Thoracic aorta (tissue), 2 donors: ENCODE measurements around the gene DRD2. TPM values are rescaled to one million over a fixed set of nuclear protein-coding genes. Genes with fewer than 3 reads are reported as not detected.

Experiments used
- ATAC-seq: fragments of 150-250 bp; one replicate; pipeline ENCODE4 v1.8.0; 2017; ENCODE audit warnings: low read depth; ENCODE audit not compliant: insufficient number of reproducible peaks, low FRiP score
- DNase-seq: peaks from one replicate; pipeline ENCODE4 v3.0.0-alpha.2; 2020; ENCODE audit warnings: low spot score
- H3K27ac ChIP-seq, 2 donors: fragments of 200-600 bp; sonication (generic); 1 replicate in 1 of 2; 2 replicates in 1 of 2; pipeline ENCODE4 v1.5.1; 2016; ENCODE audit warnings: mild to moderate bottlenecking in 2 of 2, moderate library complexity in 2 of 2
- H3K27me3 ChIP-seq: fragments of 200-600 bp; sonication (generic); replicated peaks from 2 replicates; pipeline ENCODE4 v1.6.0; 2016; ENCODE audit warnings: mild to moderate bottlenecking; ENCODE audit not compliant: insufficient read depth
- H3K36me3 ChIP-seq: fragments of 200-600 bp; sonication (generic); one replicate; pipeline ENCODE4 v1.5.1; 2016
- H3K4me1 ChIP-seq, 2 donors: fragments of 200-600 bp; sonication (generic); 1 replicate in 1 of 2; 2 replicates in 1 of 2; pipeline versions ENCODE4 v1.5.1 to v1.6.0; 2016; ENCODE audit warnings: low read depth in 2 of 2, mild to moderate bottlenecking in 1 of 2; ENCODE audit not compliant: control insufficient read depth in 1 of 2
- H3K4me3 ChIP-seq: fragments of 200-600 bp; sonication (generic); 2 replicates; pipeline ENCODE4 v1.5.1; 2016; ENCODE audit warnings: mild to moderate bottlenecking
- H3K9me3 ChIP-seq: fragments of 200-600 bp; sonication (generic); 2 replicates; pipeline ENCODE4 v1.5.1; 2016
- CTCF ChIP-seq: fragments of 200-600 bp; sonication (generic); IDR thresholded peaks from one replicate; pipeline ENCODE4 v1.5.1; 2019; ENCODE audit warnings: antibody characterized with exemption
- total RNA-seq, 2 donors: library from RNA; depleted of rRNA; stranded (reverse); fragments of >200 nt; gene quantifications; one replicate each; pipeline versions ENCODE4 v1.1.0 to v1.2.3, GENCODE V29; 2016

DRD2 gene
- total RNA-seq, 2 donors from 2014 or later, result not detected

- no peak overlapping the region for H3K4me3 ChIP-seq
- H3K27me3 ChIP-seq, result no peaks in the 10 kb centered on the region
- no peak for DNase-seq
- H3K36me3 ChIP-seq, result no peaks in the 10 kb centered on the region
- ATAC-seq, result no peak
- H3K9me3 ChIP-seq, result no peaks in the 10 kb centered on the region
- H3K4me1 ChIP-seq, result no peaks in the 10 kb centered on the region
- no peak overlapping the region for H3K27ac ChIP-seq
- TF ChIP-seq CTCF, result no peak
Observed at GRCh38 chr11:113505541-113506375, 30.6 kb upstream of the DRD2 start.

GRCh38 chr11:113505046-113505445 lies 29.8 kb upstream of the DRD2 start:
- DNase-seq, result no peak

GRCh38 chr11:113504586-113504985 lies 29.4 kb upstream of the DRD2 start:
- Histone ChIP-seq H3K27ac (no peak overlapping the region), H3K4me1 (no peaks in the 10 kb centered on the region), H3K4me3 (no peak overlapping the region), H3K36me3 (no peaks in the 10 kb centered on the region), H3K27me3 (no peaks in the 10 kb centered on the region), H3K9me3 (no peaks in the 10 kb centered on the region)
- DNase-seq, result no peak
- no peak for TF ChIP-seq CTCF
- ATAC-seq, result no peak

More at GRCh38 chr11:113505046-113505445, 29.8 kb upstream of the DRD2 start:
- no peak overlapping the region for H3K4me3 ChIP-seq
- no peak overlapping the region for H3K27ac ChIP-seq
- H3K9me3 ChIP-seq, result no peaks in the 10 kb centered on the region
- H3K27me3 ChIP-seq, result no peaks in the 10 kb centered on the region
- no peaks in the 10 kb centered on the region for H3K36me3 ChIP-seq
- H3K4me1 ChIP-seq, result no peaks in the 10 kb centered on the region
- ATAC-seq, result no peak
- no peak for TF ChIP-seq CTCF

- no peaks in the 10 kb centered on the region for H3K27me3 ChIP-seq
- no peaks in the 10 kb centered on the region for H3K4me1 ChIP-seq
- DNase-seq (no peak), ATAC-seq (no peak)
- H3K9me3 ChIP-seq, result no peaks in the 10 kb centered on the region
- H3K27ac ChIP-seq, result no peak overlapping the region
- H3K4me3 ChIP-seq, result no peak overlapping the region
- H3K36me3 ChIP-seq, result no peaks in the 10 kb centered on the region
- no peak for TF ChIP-seq CTCF
Observed at GRCh38 chr11:113504071-113504470, 28.9 kb upstream of the DRD2 start.

GRCh38 chr11:113497066-113497910 lies 22.1 kb upstream of the DRD2 start:
- Histone ChIP-seq H3K27me3 (no peaks in the 10 kb centered on the region), H3K4me1 (no peaks in the 10 kb centered on the region), H3K9me3 (no peaks in the 10 kb centered on the region), H3K36me3 (no peaks in the 10 kb centered on the region), H3K27ac (no peak overlapping the region), H3K4me3 (no peak overlapping the region)
- ATAC-seq (no peak), DNase-seq (no peak)
- TF ChIP-seq CTCF, result no peak
